Neutrophil (primary cell): ENCODE results near the gene REPS2.

ENCODE experiments used
- H3K27ac ChIP-seq: fragments of 200-600 bp; sonication (generic); 2 replicates; pipeline ENCODE4 v1.5.1; 2016; ENCODE audit warnings: mild to moderate bottlenecking, moderate library complexity
- H3K27me3 ChIP-seq: fragments of 200-600 bp; sonication (generic); 2 replicates; pipeline ENCODE4 v1.6.0; 2016; ENCODE audit warnings: mild to moderate bottlenecking
- H3K36me3 ChIP-seq: fragments of 200-600 bp; sonication (generic); 2 replicates; pipeline ENCODE4 v1.5.1; 2017
- H3K4me1 ChIP-seq, 2 experiments: fragments of 200-600 bp in 1 of 2; sonication (generic) in 1 of 2; 1 replicate in 1 of 2; 2 replicates in 1 of 2; pipeline versions ENCODE4 v1.5.1 to v1.6.1; 2013 to 2016; ENCODE audit warnings: low read depth in 1 of 2, low read length in 1 of 2, mild to moderate bottlenecking in 1 of 2, moderate library complexity in 1 of 2; ENCODE audit not compliant: control insufficient read depth in 1 of 2, insufficient read depth in 1 of 2
- H3K4me3 ChIP-seq, 2 experiments: fragments of 200-600 bp in 1 of 2; sonication (generic) in 1 of 2; 1 replicate in 1 of 2; 2 replicates in 1 of 2; pipeline ENCODE4 v1.5.1; 2013 to 2016; ENCODE audit warnings: low read depth in 1 of 2, low read length in 1 of 2, mild to moderate bottlenecking in 1 of 2, moderate library complexity in 1 of 2
- H3K9me3 ChIP-seq: fragments of 200-600 bp; sonication (generic); 2 replicates; pipeline ENCODE4 v1.5.1; 2016
- TF ChIP-seq, protein P1 (sequence below): fragments of 200-600 bp; sonication (generic); IDR thresholded peaks from 2 replicates; pipeline ENCODE4 v1.5.1; 2016; ENCODE audit warnings: antibody characterized with exemption

Gene REPS2

DNA sequence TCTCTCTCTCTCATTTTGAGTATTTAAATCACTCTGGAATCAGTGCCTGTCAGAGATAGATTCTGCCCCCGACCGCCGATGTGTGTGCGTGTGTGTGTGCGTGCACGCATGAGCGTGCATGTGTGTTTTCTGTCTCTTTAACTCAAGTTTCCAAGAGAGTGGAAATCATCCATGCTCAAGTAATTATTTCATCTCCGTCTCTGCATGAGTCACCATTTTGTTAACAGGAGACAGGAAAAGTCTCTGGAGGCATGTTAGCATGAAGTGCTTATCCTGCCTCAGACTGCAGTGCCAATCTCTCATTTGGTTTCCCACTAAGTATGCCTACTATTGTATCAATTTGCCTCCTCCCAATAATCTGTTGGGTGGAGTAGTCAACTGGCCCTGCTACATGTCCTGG lies 245.6 kb downstream of the REPS2 start:
- H3K9me3 ChIP-seq = no peaks in the 10 kb centered on the region
- H3K27me3 ChIP-seq = no peaks in the 10 kb centered on the region
- no peaks in the 10 kb centered on the region for H3K4me1 ChIP-seq
- no peak overlapping the region for H3K27ac ChIP-seq
- H3K4me3 ChIP-seq = no peak overlapping the region
- TF ChIP-seq, protein P1, sequence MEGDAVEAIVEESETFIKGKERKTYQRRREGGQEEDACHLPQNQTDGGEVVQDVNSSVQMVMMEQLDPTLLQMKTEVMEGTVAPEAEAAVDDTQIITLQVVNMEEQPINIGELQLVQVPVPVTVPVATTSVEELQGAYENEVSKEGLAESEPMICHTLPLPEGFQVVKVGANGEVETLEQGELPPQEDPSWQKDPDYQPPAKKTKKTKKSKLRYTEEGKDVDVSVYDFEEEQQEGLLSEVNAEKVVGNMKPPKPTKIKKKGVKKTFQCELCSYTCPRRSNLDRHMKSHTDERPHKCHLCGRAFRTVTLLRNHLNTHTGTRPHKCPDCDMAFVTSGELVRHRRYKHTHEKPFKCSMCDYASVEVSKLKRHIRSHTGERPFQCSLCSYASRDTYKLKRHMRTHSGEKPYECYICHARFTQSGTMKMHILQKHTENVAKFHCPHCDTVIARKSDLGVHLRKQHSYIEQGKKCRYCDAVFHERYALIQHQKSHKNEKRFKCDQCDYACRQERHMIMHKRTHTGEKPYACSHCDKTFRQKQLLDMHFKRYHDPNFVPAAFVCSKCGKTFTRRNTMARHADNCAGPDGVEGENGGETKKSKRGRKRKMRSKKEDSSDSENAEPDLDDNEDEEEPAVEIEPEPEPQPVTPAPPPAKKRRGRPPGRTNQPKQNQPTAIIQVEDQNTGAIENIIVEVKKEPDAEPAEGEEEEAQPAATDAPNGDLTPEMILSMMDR = no peak
- no peaks in the 10 kb centered on the region for H3K36me3 ChIP-seq
